KOPT-K1 (cell line): ENCODE measurements around the gene SNAP23.

ENCODE experiments used
- H3K27ac ChIP-seq: fragments of 200-600 bp; sonication (generic); 2 replicates; pipeline ENCODE4 v1.5.1; 2016; ENCODE audit warnings: antibody characterized with exemption, mild to moderate bottlenecking, low read depth, low read length; ENCODE audit not compliant: poor library complexity, severe bottlenecking
- H3K36me3 ChIP-seq: fragments of 200-600 bp; sonication (generic); 2 replicates; pipeline ENCODE4 v1.5.1; 2017; ENCODE audit warnings: antibody characterized with exemption, mild to moderate bottlenecking, low read length, moderate library complexity; ENCODE audit not compliant: insufficient read depth
- H3K9me3 ChIP-seq: fragments of 200-600 bp; sonication (generic); 2 replicates; pipeline ENCODE4 v1.5.1; 2017; ENCODE audit warnings: antibody characterized with exemption, low read length, mild to moderate bottlenecking; ENCODE audit not compliant: insufficient read depth, poor library complexity, severe bottlenecking

The SNAP23 gene

DNA sequence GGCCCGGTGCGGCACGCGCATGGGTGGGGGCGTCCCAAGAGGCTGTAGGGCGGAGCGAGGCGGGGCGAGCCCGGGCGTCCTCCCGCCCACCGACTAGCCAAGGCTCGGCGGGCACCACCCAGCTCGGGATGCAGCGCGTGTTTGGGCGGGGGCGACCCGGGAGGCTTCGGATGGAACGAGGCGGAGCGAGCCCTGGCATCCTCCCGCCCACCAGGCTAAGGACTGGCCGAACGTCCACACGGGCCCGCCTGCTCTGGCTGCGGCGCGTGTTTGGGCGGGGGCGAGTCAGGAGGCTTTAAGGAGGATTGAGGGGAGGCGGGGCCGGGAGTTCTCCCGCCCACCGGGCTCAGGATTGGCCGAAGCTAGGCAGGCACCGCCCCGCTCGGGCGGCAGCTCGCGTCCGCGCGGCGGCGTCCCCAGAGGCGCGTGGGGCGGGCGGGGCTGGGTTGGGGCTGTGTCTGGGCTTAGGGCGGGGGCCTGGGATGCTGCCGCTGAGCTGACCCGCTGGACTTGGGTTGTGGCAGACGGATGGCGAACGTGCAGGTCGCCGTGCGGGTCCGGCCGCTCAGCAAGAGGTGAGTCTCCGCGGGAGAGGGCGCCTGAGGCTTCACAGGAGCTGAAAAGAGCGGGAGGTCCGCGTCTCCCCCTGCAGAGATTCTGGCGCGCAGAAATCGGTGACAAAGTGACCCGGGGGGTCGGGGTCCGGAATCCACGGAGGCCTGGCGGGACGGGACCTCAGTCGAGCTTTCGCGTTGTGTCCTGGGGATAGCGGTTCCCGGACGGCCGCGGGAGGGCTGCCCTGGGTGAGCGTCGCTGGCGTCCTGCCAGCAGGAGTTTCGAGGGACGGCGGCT is 80.0 kb downstream of the SNAP23 start, which contains the start of gene STARD9:
Gene STARD9 (plus strand): TSS at position 419 of the 852 bp plus-strand sequence. CDS start 110 bp downstream, at position 529.
- H3K9me3 ChIP-seq: no peaks in the 10 kb centered on the region
- peak within 1 kb of the TSS; percentile 44 for H3K27ac ChIP-seq
- peaks cover 2% of the 10 kb centered on the region; the same call in 1 of the 2 replicates for H3K36me3 ChIP-seq

DNA sequence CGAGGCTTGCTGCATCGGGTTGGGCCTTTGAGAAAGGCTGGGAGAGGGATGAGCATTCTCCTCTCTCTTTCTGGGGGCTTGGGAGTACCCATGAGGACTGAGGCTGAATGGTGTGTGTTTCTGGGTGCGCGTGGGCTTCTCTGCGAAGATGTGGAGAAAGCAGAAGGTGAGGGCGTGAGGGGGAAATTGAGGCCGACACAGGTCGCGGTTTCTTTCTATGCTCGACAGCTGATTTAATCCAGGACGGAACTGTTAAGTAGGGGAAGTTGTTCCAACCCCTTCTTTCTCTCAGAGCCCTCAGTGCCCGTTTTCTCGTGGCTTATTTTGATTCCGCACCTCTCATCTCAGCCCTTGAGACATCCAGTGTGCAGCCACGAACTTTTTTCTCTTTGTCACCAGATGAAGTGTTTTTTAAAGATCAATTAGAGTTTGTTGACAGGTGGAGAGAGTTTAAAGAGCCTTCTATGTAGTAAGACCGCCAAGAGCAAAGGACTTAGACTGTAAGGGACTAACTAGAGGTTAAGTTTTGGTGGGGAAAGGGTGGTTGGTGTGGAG is 80.7 kb downstream of the SNAP23 start:
- Histone ChIP-seq H3K9me3 (no peaks in the 10 kb centered on the region), H3K36me3 (no peaks in the 10 kb centered on the region), H3K27ac (peak overlapping the region; percentile 44)

DNA sequence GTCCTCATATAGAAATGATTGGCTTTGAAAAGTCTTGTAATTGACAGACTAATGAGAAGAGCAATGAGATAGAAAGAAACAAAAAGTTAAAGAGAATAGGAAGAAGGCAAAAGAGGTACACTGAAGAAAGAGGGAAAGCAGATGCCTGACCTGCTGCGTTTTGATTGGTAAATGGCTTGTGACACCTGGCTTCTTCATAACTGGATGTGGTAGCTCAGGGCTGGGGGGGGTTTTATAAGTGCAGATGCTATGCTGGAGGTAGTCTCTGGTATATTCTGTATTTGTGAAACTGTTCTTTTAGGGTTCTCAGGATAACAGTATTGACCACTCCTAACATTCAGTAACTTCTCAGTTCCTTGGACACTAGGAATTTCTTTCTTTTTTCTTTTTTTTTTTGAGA is 81.3 kb downstream of the SNAP23 start:
- H3K27ac ChIP-seq: no peak overlapping the region
- H3K9me3 ChIP-seq: no peaks in the 10 kb centered on the region
- no peaks in the 10 kb centered on the region for H3K36me3 ChIP-seq

DNA sequence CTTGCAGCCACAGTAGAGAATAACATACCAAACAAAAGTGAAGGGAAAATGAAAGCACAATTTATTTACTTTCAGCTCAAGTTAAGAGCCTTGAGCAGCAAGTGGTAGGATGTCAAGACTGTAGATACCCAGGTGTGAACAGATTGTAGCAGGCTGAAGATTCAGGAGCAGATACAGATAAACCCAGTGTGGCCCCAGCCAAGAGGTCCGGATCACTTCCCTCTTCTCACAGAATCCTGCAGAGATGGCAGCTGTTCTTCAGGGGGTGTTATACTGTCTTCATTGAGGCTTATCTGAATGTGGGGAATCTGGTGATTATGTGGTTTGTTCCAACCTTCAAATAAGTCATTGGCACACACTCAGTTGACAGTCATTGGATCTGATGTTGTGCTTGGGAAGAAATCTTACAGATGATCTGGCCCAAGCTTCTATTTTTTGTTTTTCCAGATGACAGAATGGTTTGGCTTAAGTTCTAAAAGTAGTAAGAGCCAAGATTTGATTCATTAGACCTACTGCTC is 82.1 kb downstream of the SNAP23 start:
- H3K9me3 ChIP-seq: no peaks in the 10 kb centered on the region
- no peaks in the 10 kb centered on the region for H3K36me3 ChIP-seq
- H3K27ac ChIP-seq: no peak overlapping the region

DNA sequence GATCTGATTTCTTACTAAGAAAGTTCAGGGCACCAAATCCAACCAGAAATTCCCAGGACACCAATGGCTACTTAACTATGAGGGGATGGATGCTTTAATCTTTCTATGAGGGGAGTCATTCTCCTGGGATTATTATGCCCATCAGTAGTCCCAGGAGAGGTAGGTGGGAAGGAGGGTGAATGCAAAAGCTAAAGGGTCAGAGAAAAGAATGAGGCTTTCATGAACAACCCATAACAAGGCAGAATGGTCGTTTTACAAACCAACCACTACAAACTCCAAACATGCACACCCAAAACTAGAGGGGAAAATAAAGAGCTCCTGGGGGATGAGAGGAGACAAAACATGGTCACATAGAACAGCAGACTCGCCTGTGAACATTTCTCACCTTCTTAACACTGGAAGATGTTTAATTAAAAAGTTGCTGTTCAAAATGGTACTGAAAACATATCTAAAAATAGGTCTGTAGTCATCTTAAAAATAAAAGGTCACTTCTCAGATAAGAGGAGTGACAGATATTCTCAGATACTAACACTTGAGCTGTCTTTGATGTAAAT is 83.6 kb downstream of the SNAP23 start:
- no peaks in the 10 kb centered on the region for H3K9me3 ChIP-seq
- no peaks in the 10 kb centered on the region for H3K36me3 ChIP-seq
- H3K27ac ChIP-seq: no peak overlapping the region

DNA sequence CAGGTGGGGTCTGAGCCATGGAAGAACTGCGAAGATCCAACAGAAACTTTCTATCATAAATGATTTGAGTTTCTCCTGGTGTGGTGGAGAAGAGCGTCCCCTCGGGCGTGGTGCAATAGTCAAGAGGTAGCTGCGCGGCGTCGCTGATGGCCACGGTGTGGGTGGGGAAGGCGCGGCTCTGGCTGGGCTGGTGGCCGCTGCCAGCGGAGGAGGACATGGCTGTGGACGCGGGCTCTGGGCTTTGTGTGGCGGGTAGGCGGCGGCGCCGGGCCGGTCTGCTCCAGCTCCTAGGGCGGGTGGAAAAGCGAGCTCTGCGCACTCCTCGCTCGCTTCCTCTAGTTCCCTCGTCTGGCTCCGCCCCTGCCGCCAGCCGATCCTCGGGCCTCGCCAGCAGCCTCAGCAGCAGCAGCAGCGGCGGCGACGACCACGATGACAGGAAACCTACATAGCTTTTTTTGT is 85.9 kb downstream of the SNAP23 start:
- H3K9me3 ChIP-seq: no peaks in the 10 kb centered on the region
- H3K27ac ChIP-seq: peak overlapping the region; percentile 36
- H3K36me3 ChIP-seq: no peaks in the 10 kb centered on the region
